Measurements from ENCODE around the gene CASP3.
"Not testable (repeated sequence)": the region's sequence is repeated elsewhere in the genome, so short reads cannot be mapped to it uniquely, and the experiment has no call there.

Gene CASP3

GRCh38 chr4:184591747-184592270 lies 57.4 kb downstream of the CASP3 start:
- DNase-seq, result not testable (repeated sequence)

DNA sequence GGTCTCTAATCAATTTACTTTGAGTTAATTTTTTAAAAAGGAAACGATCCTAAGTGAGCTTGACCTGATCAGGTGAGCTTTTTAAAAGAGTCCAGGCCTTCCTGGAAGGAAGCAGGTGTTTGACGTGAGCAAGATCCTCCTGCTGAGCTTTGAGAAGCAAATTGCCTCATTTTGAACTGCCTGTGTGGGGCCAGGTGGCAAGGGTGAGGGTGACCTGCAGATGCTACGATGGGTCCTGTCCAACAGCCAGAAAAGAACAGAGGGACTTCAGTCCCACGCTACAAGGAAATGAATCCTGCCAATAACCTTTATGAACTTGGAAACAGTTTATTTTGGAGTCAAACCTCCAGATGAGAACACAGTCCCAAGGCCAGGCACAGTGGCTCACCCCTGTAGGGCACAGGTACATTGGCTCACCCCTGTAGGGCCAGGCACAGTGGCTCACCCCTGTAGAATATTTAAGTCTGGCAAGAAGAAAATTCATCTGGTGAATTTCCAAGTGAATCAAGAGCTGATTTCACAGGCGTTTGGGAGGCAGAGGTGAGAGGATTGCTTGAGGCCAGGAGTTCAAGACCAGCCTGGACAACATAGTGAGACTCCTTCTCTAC lies 58.1 kb downstream of the CASP3 start:
- no peak for DNase-seq

DNA sequence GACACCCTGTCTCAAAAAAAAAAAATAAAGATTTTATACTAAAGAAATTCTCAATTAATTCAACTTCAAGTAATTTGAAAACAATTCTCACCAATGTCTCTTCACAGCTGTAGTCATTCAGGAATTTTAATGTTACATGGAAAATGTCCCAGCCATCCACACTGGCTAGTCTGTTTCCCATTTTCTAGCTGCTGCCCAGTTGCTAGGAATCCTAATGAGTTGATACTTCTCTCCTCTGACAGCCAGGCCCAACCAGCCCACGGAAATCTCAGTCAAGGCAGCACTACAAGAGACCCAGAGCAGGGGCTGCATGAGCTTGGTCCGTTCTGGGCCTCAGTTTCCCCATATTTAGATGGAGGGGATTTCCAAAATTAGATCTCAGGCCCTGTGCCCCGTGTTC lies 59.1 kb downstream of the CASP3 start:
- DNase-seq, result no peak

DNA sequence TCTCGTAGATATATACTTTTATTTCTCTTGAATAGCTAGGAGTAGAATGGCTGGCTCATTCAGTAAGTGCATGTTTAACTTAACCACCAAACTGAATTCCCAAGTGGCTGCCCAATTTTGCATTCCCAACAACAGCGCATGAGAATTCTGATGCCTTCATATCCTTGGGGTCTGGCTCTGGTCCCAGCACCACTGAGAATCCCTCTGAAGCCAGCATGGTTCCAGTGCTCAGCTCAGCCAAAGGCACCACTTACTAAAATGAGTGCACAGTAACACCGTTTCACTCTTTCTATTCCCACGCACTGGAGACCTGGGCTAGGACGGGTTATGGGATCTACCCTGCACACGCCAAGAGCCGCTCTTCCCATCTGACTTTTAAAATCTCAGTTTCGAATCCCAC lies 60.4 kb downstream of the CASP3 start:
- DNase-seq, result no peak

DNA sequence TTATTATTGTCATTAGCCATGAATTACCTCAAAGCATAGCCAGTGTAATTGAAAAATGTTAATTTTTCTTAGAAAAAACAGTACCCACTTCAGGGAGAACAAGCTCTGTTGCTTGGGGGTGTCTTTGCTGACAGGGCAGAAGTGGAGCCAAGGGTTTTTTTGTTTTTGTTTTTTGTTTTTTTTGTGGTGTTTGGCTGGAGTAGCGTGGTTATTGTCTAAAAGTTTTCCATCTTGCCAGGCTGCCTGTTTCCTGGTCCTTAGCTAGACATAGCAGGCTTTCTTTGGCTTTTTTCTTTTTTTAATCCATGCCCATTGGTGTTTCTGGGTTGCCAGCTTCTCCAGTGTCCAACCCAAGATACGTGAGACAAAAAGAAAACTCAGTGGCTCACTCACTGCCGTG lies 61.5 kb downstream of the CASP3 start:
- DNase-seq, result no peak

GRCh38 chr4:184587221-184587620 lies 62.0 kb downstream of the CASP3 start:
- no peak for DNase-seq

- DNase-seq, result no peak
These were observed 65.3 kb downstream of the CASP3 start for GRCh38 chr4:184583738-184584502.
